ENCODE measurements around the gene DVL3. TPM values are rescaled to one million over a fixed set of nuclear protein-coding genes. Genes with fewer than 3 reads are reported as not detected.

Gene DVL3
- total RNA-seq, 1 donor from 2014 or later = 103 TPM

- H3K4me3 Mint-ChIP-seq (ENCODE audit: unreplicated experiment) = peak overlapping the region; percentile 99
- peaks cover 11% of the 10 kb centered on the region for H3K27me3 Mint-ChIP-seq (ENCODE audit: unreplicated experiment)
- H3K27ac Mint-ChIP-seq (ENCODE audit: unreplicated experiment) = peak overlapping the region; percentile 92
- DNase-seq (ENCODE audit: low spot score) = no peak
- H3K36me3 Mint-ChIP-seq (ENCODE audit: low read depth, unreplicated experiment) = peaks cover 46% of the 10 kb centered on the region
- no peaks in the 10 kb centered on the region for H3K9me3 Mint-ChIP-seq (ENCODE audit: unreplicated experiment)
- peaks cover 38% of the 10 kb centered on the region for H3K4me1 Mint-ChIP-seq (ENCODE audit: unreplicated experiment)
- TF ChIP-seq CTCF (IDR thresholded peaks at IDR 0.05; ENCODE audit: unreplicated experiment) = no peak
Observed at GRCh38 chr3:184177331-184177731, 22.2 kb downstream of the DVL3 start.

DNA sequence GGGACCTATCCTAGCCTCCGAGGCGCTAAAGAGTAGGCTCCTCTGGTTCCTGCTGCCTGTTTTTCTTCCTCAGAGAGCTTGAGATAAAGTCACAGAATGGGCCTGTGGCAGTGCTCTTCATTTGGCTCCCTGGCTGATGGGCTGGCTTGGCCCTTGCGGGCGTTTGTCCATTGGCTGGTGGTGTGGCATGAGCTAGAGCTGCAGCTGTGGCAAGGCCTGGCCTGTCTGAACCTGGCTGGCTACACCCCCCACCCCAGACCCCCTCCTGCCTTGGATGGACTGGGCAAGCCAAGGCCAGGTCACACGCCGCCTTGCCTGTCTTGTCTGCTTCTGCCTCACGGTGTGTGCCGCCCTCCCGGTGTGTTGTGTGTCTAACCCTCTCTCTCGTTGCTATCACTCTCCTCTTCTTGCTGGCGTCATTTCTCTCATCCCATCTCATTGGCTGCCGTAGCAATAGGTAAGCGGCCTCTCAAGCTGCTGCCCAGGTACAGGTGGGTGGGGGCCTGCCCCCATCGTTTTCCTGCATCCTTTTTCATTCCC is 22.7 kb downstream of the DVL3 start:
- Mint-ChIP-seq H3K4me3 (ENCODE audit: unreplicated experiment) (peak overlapping the region; percentile 99), H3K4me1 (ENCODE audit: unreplicated experiment) (peaks cover 38% of the 10 kb centered on the region), H3K9me3 (ENCODE audit: unreplicated experiment) (no peaks in the 10 kb centered on the region), H3K27me3 (ENCODE audit: unreplicated experiment) (peaks cover 11% of the 10 kb centered on the region), H3K27ac (ENCODE audit: unreplicated experiment) (no peak overlapping the region), H3K36me3 (ENCODE audit: low read depth, unreplicated experiment) (peaks cover 48% of the 10 kb centered on the region)
- no peak for DNase-seq (ENCODE audit: low spot score)
- TF ChIP-seq CTCF (IDR thresholded peaks at IDR 0.05; ENCODE audit: unreplicated experiment) = no peak

- Mint-ChIP-seq H3K27me3 (ENCODE audit: unreplicated experiment) (peaks cover 10% of the 10 kb centered on the region), H3K9me3 (ENCODE audit: unreplicated experiment) (no peaks in the 10 kb centered on the region), H3K27ac (ENCODE audit: unreplicated experiment) (peak overlapping the region; percentile 64), H3K4me3 (ENCODE audit: unreplicated experiment) (peak overlapping the region; percentile 99), H3K36me3 (ENCODE audit: low read depth, unreplicated experiment) (peaks cover 50% of the 10 kb centered on the region), H3K4me1 (ENCODE audit: unreplicated experiment) (peaks cover 37% of the 10 kb centered on the region)
- no peak for TF ChIP-seq CTCF (IDR thresholded peaks at IDR 0.05; ENCODE audit: unreplicated experiment)
- no peak for DNase-seq (ENCODE audit: low spot score)
Observed at GRCh38 chr3:184178521-184179138, 23.5 kb downstream of the DVL3 start.

DNA sequence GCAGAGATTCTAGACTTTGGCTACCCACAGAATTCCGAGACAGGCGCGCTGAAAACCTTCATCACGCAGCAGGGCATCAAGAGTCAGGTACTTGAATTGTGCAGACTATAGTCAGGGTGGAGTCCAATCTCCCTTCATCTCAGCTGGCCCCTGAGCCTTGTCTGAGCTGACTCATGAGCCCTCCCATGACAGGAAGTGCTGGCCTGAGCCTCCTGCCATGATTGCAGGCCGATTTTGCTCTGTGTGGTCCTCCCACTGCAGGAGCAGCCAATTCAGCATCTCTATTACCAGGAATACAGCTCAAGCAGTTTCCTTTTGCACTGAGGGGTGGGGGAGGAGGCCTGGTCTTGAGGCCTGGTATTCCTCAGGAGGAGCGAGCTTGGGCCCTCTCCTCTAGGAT is 25.0 kb downstream of the DVL3 start:
- no peak for TF ChIP-seq CTCF (IDR thresholded peaks at IDR 0.05; ENCODE audit: unreplicated experiment)
- Mint-ChIP-seq H3K4me1 (ENCODE audit: unreplicated experiment) (peaks cover 47% of the 10 kb centered on the region), H3K9me3 (ENCODE audit: unreplicated experiment) (no peaks in the 10 kb centered on the region), H3K27me3 (ENCODE audit: unreplicated experiment) (peaks cover 8% of the 10 kb centered on the region), H3K27ac (ENCODE audit: unreplicated experiment) (no peak overlapping the region), H3K4me3 (ENCODE audit: unreplicated experiment) (no peak overlapping the region), H3K36me3 (ENCODE audit: low read depth, unreplicated experiment) (peaks cover 61% of the 10 kb centered on the region)
- no peak for DNase-seq (ENCODE audit: low spot score)

DNA sequence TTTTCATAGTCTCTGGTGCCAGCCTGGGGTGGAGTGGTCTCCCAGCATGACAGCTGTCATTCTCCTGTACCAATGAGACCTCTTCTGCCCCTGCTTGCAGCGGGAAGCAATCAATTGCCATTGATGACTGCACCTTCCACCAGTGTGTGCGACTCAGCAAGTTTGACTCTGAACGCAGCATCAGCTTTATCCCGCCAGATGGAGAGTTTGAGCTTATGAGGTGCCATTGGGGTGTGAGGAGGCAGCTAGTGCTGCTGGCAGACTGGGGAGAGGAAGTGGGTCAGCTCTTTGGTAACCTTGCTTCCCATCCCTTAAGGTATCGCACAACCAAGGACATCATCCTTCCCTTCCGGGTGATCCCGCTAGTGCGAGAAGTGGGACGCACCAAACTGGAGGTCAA is 26.4 kb downstream of the DVL3 start:
- DNase-seq (ENCODE audit: low spot score) = no peak
- TF ChIP-seq CTCF (IDR thresholded peaks at IDR 0.05; ENCODE audit: unreplicated experiment) = no peak
- peaks cover 13% of the 10 kb centered on the region for H3K27me3 Mint-ChIP-seq (ENCODE audit: unreplicated experiment)
- peaks cover 57% of the 10 kb centered on the region for H3K36me3 Mint-ChIP-seq (ENCODE audit: low read depth, unreplicated experiment)
- no peaks in the 10 kb centered on the region for H3K9me3 Mint-ChIP-seq (ENCODE audit: unreplicated experiment)
- peak overlapping the region; percentile 21 for H3K4me3 Mint-ChIP-seq (ENCODE audit: unreplicated experiment)
- peaks cover 44% of the 10 kb centered on the region for H3K4me1 Mint-ChIP-seq (ENCODE audit: unreplicated experiment)
- no peak overlapping the region for H3K27ac Mint-ChIP-seq (ENCODE audit: unreplicated experiment)
